ENCODE data around the gene SPINK5.
"Not testable (repeated sequence)": the region's sequence is repeated elsewhere in the genome, so short reads cannot be mapped to it uniquely, and the experiment has no call there.

The SPINK5 gene

DNA sequence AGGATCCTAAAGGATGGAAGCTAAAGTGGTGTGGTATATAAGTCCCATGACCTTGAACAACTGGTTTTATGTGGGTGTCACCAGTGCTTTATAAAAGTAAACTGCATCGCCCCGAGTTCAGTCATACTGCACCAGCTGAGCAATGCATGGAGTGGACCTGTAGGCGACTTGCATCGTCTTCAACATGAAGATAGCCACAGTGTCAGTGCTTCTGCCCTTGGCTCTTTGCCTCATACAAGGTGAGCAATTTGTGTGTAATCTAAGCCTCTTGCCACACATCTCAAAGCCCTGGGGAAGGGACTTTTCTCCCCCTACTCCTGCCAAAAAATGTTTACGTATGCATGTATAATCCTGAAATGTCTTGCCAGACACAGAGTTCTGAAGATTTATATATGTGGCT lies at the start of gene SPINK5:
Gene SPINK5, plus strand, starts transcription at position 120 of the 400 bp plus-strand sequence. Its CDS starts 65 bp downstream, at position 185.
- no peak for FAIRE-seq

DNA sequence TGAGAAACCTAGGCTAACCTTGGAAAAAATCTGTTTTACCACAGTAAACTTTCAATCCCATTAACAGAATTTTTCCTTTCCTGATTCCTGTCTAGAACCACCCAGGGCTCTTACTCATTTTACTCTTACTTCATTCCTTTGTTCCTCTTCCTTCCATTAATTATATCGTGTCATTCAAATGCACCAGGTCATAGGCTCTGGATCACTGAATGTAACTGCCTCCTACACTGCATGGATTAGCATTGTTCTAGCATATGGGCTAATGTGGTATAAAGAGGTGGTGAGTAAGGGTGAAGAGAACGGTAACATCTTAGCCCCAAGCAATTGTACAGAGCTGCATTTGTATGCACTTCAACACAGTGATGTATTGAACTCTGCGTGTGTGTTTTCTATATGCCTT lies 49.5 kb upstream of the SPINK5 start:
- FAIRE-seq = no peak

- no peak for FAIRE-seq
Measured at GRCh38 chr5:148020257-148020988, 43.4 kb upstream of the SPINK5 start.

DNA sequence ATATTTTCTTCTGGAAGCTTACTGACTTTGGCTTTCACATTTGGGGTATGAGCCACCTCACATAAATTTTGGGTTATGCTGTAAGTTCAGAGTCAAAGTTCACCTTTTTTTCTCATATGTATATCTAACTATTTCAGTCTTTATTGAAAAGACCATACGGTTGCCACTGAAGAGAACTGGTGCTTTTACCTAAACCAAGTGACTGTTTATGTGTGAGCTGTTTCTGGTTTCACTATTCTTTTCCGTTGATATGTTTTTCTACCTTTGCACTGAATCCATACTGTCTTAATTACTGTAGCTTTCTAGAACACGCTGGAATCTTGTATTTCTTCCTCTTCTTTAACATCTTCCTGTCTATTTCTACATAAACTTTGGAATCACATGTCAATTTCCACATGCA lies 36.3 kb upstream of the SPINK5 start:
- no peak for FAIRE-seq

DNA sequence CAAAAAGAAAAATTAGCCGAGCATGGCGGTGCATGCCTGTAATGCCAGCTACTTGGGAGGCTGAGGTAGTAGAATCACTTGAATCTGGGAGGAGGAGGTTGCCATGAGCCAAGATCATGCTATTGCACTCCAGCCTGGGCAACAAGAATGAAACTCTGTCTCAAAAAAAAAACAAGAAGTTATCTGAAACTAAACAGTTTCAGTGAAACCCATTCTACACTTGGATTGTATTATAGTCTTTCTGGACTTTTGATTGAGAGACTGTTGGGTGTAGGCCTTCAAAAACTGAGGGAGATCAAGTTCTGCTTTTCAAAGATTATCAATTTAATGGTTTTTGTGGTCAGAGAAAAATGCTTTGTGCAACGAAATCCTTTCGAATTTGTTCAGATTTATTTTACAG lies 34.6 kb upstream of the SPINK5 start:
- no peak for FAIRE-seq

GRCh38 chr5:148033134-148033533 lies 30.6 kb upstream of the SPINK5 start:
- no peak for FAIRE-seq

DNA sequence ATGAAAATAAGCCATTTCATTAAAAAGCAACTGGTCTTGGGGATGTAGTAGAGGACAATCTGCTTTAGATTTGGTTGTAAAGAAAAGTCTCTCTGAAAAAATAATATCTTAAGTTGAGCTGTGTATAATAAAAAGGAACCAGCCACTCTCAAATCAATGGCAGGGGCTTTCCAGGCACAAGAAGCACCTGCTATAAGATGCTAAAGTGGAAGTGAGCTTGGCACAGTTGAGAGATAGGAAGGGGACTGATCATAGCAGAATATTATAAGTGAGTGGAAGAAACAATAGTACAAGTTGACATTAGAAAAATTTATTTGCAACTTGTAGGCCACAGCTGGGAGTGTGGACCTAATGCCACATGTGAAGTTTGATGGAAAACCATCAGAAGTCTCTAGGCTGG lies 28.1 kb upstream of the SPINK5 start:
- no peak for FAIRE-seq

DNA sequence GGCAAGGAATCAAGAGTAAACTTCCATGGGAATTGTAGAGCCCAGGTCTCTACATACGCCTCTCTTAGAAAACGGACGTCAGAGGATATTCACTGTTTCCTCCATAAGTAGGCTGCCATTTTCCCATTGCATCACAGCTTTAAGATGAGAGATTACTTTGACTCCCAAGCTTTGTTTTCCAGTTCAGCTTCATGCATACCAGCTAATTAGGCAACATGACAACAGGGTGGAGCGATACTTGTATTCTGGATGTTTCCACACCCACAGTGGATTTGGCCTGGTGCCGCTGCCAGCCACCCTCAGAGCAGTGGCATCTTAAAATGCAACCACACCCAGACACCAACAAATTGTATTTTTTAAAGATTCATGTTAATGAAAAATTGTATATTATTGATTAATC lies 20.9 kb upstream of the SPINK5 start:
- no peak for FAIRE-seq

DNA sequence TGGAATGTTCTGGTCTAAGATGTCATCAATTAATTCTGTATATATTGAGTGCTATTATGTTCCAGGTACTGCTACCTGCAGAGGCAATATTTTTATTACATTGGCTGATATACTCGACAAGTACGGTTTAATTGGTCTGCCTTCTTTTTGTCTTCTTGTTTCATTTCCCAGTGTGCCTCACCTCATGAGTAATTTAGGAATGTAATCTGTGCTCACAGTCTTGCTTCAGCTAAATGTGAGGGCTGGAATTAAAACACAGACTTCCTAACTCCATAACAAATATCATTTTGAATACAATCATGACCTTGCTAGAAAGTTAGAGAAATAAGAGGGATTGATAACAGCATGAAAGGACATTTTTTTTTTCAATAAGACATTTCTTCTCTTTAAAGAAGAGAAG lies 20.1 kb upstream of the SPINK5 start:
- no peak for FAIRE-seq

GRCh38 chr5:148055160-148055559 lies 8.6 kb upstream of the SPINK5 start:
- not testable (repeated sequence) for FAIRE-seq

GRCh38 chr5:148060309-148060708 lies 3.5 kb upstream of the SPINK5 start:
- no peak for FAIRE-seq

GRCh38 chr5:148060881-148061280 lies 2.9 kb upstream of the SPINK5 start:
- FAIRE-seq = no peak

GRCh38 chr5:148070621-148071020 lies 6.8 kb downstream of the SPINK5 start:
- FAIRE-seq = no peak

DNA sequence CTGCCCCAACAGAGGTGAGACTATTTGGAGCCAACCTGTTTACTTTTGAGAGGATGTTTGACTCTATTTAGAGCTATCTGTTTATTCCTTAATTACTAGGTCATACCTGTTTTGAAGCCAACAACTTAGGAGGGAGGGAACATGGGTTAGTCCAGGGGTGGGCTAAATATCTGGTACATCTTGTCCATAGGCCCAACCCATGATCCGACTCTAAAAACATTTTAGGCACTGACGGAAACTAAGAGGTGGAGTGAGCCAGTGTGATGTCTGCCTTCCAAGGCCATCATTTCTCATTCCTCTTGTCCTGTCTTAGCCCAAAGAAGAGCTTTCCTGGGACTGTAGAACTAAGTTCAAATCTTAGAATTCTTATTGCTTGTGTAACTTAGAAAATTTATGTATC lies 8.4 kb downstream of the SPINK5 start:
- FAIRE-seq = no peak

DNA sequence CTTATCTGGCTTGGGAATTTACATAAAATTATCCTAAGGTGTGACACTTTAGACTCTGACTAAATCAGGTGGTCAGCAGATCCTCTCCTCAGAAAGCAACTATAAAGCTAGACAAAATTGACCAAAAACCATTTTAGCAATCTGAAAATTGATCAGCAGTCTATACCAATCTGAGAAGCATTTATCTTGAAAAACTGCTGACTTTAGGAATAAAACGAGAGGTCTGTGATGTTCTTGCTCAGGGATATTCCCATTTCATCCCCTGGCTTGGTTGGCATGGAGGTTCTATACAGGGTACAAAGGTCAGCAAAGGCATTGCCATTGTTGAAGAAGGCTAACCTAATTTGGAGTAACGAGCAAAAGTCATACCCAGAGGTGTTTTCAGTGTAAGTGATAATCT lies 11.7 kb downstream of the SPINK5 start:
- no peak for FAIRE-seq

- no peak for FAIRE-seq
Measured at GRCh38 chr5:148083203-148083602, 19.4 kb downstream of the SPINK5 start.

GRCh38 chr5:148084269-148084668 lies 20.5 kb downstream of the SPINK5 start:
- FAIRE-seq = no peak

DNA sequence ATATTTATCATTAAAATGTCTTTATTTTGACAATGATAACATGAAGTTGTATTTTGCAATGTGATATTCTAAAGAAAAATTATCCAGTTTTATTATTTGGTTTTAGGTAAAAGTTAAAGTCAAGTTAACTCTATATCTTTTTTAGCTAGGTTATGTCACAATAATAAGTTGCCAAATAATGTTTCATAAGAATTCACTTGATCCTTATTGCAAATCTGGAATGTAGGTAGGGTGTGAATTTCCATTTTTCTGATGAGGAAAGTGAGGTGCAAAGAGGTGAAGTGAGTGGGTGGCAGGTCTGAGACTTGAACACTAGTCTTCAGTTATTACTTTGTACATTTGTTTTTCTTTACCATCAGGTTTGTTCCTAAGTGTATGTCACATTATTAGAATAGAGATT lies 21.5 kb downstream of the SPINK5 start:
- FAIRE-seq = no peak

DNA sequence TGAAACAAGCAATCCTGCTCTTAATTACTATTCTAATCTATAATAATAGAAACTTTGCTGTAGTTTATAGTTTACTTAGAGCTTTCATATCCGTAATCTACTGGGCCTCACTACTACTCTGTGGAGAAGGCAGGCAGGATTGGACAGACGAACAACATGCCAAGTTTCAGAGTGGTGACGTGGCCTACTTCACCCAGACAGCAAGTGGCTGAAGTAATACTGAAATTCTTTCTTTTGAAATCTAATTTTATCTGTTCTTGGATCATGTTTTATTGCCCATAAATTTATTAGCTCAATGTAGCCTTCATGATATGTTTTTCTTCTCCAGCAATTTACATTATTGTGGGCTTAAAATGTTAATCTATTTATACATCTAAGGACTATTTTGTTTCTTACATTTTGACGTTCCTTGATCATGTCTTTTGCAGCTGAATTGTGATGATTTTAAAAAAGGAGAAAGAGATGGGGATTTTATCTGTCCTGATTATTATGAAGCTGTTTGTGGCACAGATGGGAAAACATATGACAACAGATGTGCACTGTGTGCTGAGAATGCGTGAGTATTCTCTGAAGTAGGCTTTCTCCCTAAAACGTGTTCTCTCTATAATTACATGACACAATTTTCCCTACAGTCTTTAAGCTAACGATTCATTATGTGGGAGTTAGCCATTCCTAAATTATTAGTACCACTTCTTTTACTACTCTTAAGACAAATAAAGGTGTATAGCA lies 22.4 kb downstream of the SPINK5 start:
- no peak for FAIRE-seq

GRCh38 chr5:148090146-148090772 lies 26.5 kb downstream of the SPINK5 start:
- no peak for FAIRE-seq

- no peak for FAIRE-seq
Measured at GRCh38 chr5:148090773-148091250, 27.0 kb downstream of the SPINK5 start.

DNA sequence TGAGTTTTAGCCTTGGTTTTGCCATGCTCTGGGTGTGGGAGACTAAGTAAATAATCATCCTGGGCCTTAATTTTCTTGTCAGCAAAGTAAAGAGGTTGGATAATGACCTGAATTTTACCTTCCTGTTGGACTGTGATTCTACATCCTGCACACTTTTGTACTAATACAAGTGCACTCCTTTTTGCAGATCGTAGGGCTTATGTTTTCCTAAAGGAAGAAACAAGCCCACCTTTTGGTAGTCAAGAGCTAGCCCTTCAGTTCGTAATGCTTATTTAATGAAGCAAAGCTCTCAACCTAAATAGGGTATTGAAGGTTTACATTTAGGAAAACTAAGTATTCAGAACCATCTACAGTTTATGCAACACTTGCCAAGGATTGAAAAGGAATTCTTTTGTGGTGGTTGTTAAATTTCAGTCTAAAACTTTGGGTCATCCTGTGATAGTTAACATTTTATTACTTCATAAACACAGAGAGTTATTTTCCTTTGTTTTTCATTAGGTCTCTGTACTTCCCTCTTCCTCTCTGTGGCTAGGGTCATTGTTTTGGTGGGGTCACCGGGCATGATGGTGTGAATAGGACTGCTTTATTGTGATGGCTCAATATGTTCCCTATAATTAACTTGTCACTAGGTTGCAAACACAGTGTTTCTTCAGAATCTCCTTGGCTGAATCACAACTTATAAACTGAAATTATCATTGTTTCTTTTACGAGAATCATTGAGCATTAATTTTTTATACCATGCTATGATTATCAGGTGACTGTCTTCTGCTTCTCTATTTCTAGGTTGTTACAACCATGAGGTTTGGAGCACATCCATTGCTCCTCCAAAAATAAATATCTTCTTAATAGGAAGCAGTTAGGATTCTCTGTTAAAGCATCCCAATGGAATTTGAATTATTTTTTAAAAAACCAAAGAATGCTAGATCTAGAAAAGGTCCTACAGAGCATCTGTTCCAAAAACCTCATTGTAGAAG lies 28.5 kb downstream of the SPINK5 start:
- no peak for FAIRE-seq

DNA sequence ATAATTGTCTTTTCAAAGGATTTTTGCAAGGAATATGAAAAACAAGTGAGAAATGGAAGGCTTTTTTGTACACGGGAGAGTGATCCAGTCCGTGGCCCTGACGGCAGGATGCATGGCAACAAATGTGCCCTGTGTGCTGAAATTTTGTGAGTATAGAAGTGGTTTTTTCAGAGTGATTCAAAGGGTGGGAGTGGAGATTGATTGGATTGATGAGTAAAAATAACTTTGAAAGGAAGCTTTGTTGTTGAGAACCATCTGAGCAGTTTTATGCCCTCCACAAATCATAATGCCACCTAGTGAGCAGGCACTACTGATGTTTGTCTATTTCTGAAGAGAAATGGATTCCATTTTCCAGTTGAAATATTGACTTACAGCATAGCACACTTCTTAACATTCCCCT lies 30.6 kb downstream of the SPINK5 start:
- FAIRE-seq = no peak
